Endothelial cell of umbilical vein (primary cell): Measurements from ENCODE around the gene SESTD1. TPM values are rescaled to one million over a fixed set of nuclear protein-coding genes. Genes with fewer than 3 reads are reported as not detected.

Source experiments
- BruUV-seq: library from RNA; stranded (reverse); fragments of 400-500 nt; replicated peaks from 2 replicates; lab custom pipeline; 2021; lab: Mats Ljungman, UMichigan
- CTCF ChIA-PET: fragments of 300-600, 350-600 bp; sonication (Branson Sonifier 250); formaldehyde crosslinking; loops from one replicate; lab custom pipeline; 2021; ENCODE audit warnings: antibody characterized with exemption, inconsistent platforms; lab: Charles Lee
- POLR2A ChIA-PET: fragments of 300-600, 350-600 bp; sonication (Branson Sonifier 250); formaldehyde crosslinking; loops from one replicate; lab custom pipeline; 2021; ENCODE audit warnings: antibody characterized with exemption, inconsistent platforms; lab: Charles Lee
- DNase-seq: peaks from one replicate; pipeline ENCODE4 v3.0.0-alpha.2; 2011; ENCODE audit warnings: low read depth, low spot score
- FAIRE-seq: peaks from 2 replicates; lab custom pipeline; 2011; peaks lifted over from hg19 to GRCh38; lab: Jason Lieb, UNC
- H2AFZ ChIP-seq: 2 replicates; pipeline ENCODE4 v1.6.0; 2012; ENCODE audit warnings: low read depth, low read length, control low read depth, inconsistent platforms
- H3K27ac ChIP-seq: 2 replicates; pipeline ENCODE4 v1.5.1; 2011; ENCODE audit warnings: low read depth, mild to moderate bottlenecking, control low read depth, low read length, moderate library complexity; ENCODE audit not compliant: insufficient read depth
- H3K27me3 ChIP-seq, 2 experiments: 2 replicates each; pipeline versions ENCODE4 v1.6.0 to v1.6.1; 2011; ENCODE audit warnings: low read length in 2 of 2, mixed read lengths in 1 of 2; ENCODE audit not compliant: control insufficient read depth in 2 of 2, insufficient read depth in 2 of 2
- H3K36me3 ChIP-seq, 2 experiments: 2 replicates in 1 of 2; 3 replicates in 1 of 2; pipeline ENCODE4 v1.5.1; 2011; ENCODE audit warnings: low read length in 2 of 2, mild to moderate bottlenecking in 1 of 2, moderate library complexity in 1 of 2; ENCODE audit not compliant: control insufficient read depth in 2 of 2, insufficient read depth in 2 of 2; ENCODE audit errors: extremely low read depth in 1 of 2
- H3K4me1 ChIP-seq: 3 replicates; pipeline ENCODE4 v1.5.1; 2011; ENCODE audit warnings: mild to moderate bottlenecking, low read length; ENCODE audit not compliant: control insufficient read depth, insufficient read depth; ENCODE audit errors: extremely low read depth
- H3K4me2 ChIP-seq: 2 replicates; pipeline ENCODE4 v1.6.1; 2011; ENCODE audit warnings: low read length, control low read depth, mixed read lengths; ENCODE audit not compliant: insufficient read depth
- H3K4me3 ChIP-seq, 3 experiments: fragments of 200-600 bp in 1 of 3; sonication (generic), shearing (Covaris generic) in 1 of 3; replicated peaks in 1 of 3; 2 replicates each; pipeline ENCODE4 v1.5.1; 2011 to 2016; ENCODE audit warnings: control low read depth in 3 of 3, low read length in 3 of 3, mild to moderate bottlenecking in 2 of 3, inconsistent platforms in 1 of 3, low read depth in 1 of 3, moderate library complexity in 1 of 3; ENCODE audit not compliant: insufficient read depth in 1 of 3
- H3K79me2 ChIP-seq: 2 replicates; pipeline ENCODE4 v1.6.0; 2012; ENCODE audit warnings: low read length, inconsistent platforms; ENCODE audit not compliant: control insufficient read depth, insufficient read depth
- H3K9ac ChIP-seq: replicated peaks from 2 replicates; pipeline ENCODE3; 2011; ENCODE audit warnings: low read length, control low read depth; ENCODE audit not compliant: insufficient read depth; ENCODE audit errors: extremely low read depth
- H3K9me1 ChIP-seq: replicated peaks from 3 replicates; pipeline ENCODE4 v1.6.0; 2011; ENCODE audit warnings: mild to moderate bottlenecking, low read length; ENCODE audit not compliant: control insufficient read depth, insufficient read depth; ENCODE audit errors: extremely low read depth
- H3K9me3 ChIP-seq: replicated peaks from 2 replicates; pipeline ENCODE4 v1.5.1; 2012; ENCODE audit warnings: low read length, inconsistent platforms; ENCODE audit not compliant: control insufficient read depth, insufficient read depth
- H4K20me1 ChIP-seq: replicated peaks from 2 replicates; pipeline ENCODE3; 2011; ENCODE audit warnings: mild to moderate bottlenecking, low read length; ENCODE audit not compliant: control insufficient read depth, insufficient read depth; ENCODE audit errors: extremely low read depth
- EZH2 ChIP-seq: IDR thresholded peaks from 2 replicates; pipeline ENCODE4 v1.6.1; 2012; ENCODE audit warnings: borderline replicate concordance, low read depth, mild to moderate bottlenecking, moderate library complexity, low read length, inconsistent platforms; ENCODE audit not compliant: severe bottlenecking
- FOS ChIP-seq: IDR thresholded peaks from 2 replicates; pipeline ENCODE4 v1.6.1; 2011; ENCODE audit warnings: mild to moderate bottlenecking, low read length, moderate library complexity, borderline replicate concordance; ENCODE audit not compliant: insufficient read depth
- GATA2 ChIP-seq: IDR thresholded peaks from 2 replicates; pipeline ENCODE4 v1.7.0; 2011; ENCODE audit warnings: low read depth, mild to moderate bottlenecking, moderate library complexity, mixed read lengths, low read length; ENCODE audit not compliant: insufficient read length, insufficient read depth
- JUN ChIP-seq: IDR thresholded peaks from 2 replicates; pipeline ENCODE4 v1.6.1; 2011; ENCODE audit warnings: borderline replicate concordance, low read depth; ENCODE audit not compliant: insufficient read length, insufficient read depth
- MAX ChIP-seq: IDR thresholded peaks from 2 replicates; pipeline ENCODE4 v1.6.1; 2011; ENCODE audit not compliant: insufficient read depth, insufficient read length
- MYC ChIP-seq: IDR thresholded peaks from one replicate; pipeline ENCODE4 v1.6.1; 2011; ENCODE audit warnings: mild to moderate bottlenecking, low read depth, low read length
- POLR2A ChIP-seq: IDR thresholded peaks from 2 replicates; pipeline ENCODE4 v1.6.1; 2012; ENCODE audit warnings: low read depth, mild to moderate bottlenecking, control low read depth, low read length
- dilution Hi-C: fragments of 300-500 bp; cut with MboI; formaldehyde crosslinking; loops from one replicate; pipeline ENCODE4 v1.15.0; 2019; ENCODE audit warnings: low sequenced_read_pairs; ENCODE audit not compliant: extremely low pct_ligation_motif_present
- intact Hi-C: fragments of 100-400 bp; cut with micrococcal nuclease; formaldehyde crosslinking; loops from one replicate; pipeline ENCODE4 v1.10.0; 2022
- polyA plus RNA-seq, 4 experiments: library from polyadenylated mRNA; depleted of rRNA in 3 of 4; stranded (reverse) in 3 of 4; unstranded in 1 of 4; fragments of >200 nt; gene quantifications; 2 replicates each; pipeline versions ENCODE4 v1.2.1 to v1.2.3, GENCODE V29; 2011 to 2012; ENCODE audit warnings: missing spikeins in 1 of 4
- total RNA-seq: library from RNA; stranded (reverse); gene quantifications from 2 replicates; pipeline ENCODE4 v1.2.3, GENCODE V29; 2021
- TF ChIP-seq, protein P1 (sequence below), 2 donors: IDR thresholded peaks; 1 replicate in 1 of 2; 2 replicates in 1 of 2; pipeline ENCODE4 v1.5.1; 2011; ENCODE audit warnings: low read length in 2 of 2, mild to moderate bottlenecking in 2 of 2, moderate library complexity in 2 of 2, control low read depth in 1 of 2, inconsistent platforms in 1 of 2, low read depth in 1 of 2; ENCODE audit not compliant: insufficient read depth in 1 of 2; ENCODE audit errors: extremely low read depth in 1 of 2

SESTD1 gene
- total and polyA plus RNA-seq, 2 donors (not counting 3 experiments of a cell fraction or from before 2014, with no cell fraction given), result 9.8 to 72.4 TPM

GRCh38 chr2:179081954-179082353 is 182.7 kb downstream of the SESTD1 start:
- intact Hi-C loops (no loop called here), dilution Hi-C loops (no loop called here)
- FAIRE-seq, result no peak
- ChIA-PET CTCF (interaction anchor here (1.0 kb wide), 1 partner anchor 14 kb away, joined by 3 read pairs; no protein-coding TSS in a partner anchor), POLR2A (no interaction called here)
- no TSS peak for BruUV-seq
- no peak overlapping the region for H3K9ac ChIP-seq
- H3K79me2 ChIP-seq, result no peaks in the 10 kb centered on the region
- TF ChIP-seq FOS, result no peak
- no peak for TF ChIP-seq MAX
- TF ChIP-seq JUN, result no peak
- TF ChIP-seq POLR2A, result no peak
- no peak for TF ChIP-seq MYC
- no peak for TF ChIP-seq EZH2
- TF ChIP-seq, protein P1, sequence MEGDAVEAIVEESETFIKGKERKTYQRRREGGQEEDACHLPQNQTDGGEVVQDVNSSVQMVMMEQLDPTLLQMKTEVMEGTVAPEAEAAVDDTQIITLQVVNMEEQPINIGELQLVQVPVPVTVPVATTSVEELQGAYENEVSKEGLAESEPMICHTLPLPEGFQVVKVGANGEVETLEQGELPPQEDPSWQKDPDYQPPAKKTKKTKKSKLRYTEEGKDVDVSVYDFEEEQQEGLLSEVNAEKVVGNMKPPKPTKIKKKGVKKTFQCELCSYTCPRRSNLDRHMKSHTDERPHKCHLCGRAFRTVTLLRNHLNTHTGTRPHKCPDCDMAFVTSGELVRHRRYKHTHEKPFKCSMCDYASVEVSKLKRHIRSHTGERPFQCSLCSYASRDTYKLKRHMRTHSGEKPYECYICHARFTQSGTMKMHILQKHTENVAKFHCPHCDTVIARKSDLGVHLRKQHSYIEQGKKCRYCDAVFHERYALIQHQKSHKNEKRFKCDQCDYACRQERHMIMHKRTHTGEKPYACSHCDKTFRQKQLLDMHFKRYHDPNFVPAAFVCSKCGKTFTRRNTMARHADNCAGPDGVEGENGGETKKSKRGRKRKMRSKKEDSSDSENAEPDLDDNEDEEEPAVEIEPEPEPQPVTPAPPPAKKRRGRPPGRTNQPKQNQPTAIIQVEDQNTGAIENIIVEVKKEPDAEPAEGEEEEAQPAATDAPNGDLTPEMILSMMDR (IDR thresholded peaks at IDR 0.05; ENCODE audit: extremely low read depth in 1 of 2, insufficient read depth in 1 of 2, low read depth in 1 of 2, low read length in 2 of 2), result no peak
- no peak for TF ChIP-seq GATA2
- no peaks in the 10 kb centered on the region for H3K9me1 ChIP-seq
- H2AFZ ChIP-seq, result no peak overlapping the region
- no peak for DNase-seq
- no peak overlapping the region for H3K4me3 ChIP-seq
- no peaks in the 10 kb centered on the region for H3K36me3 ChIP-seq
- H3K4me1 ChIP-seq, result no peaks in the 10 kb centered on the region
- no peaks in the 10 kb centered on the region for H3K9me3 ChIP-seq
- no peaks in the 10 kb centered on the region for H4K20me1 ChIP-seq
- no peak overlapping the region for H3K4me2 ChIP-seq
- no peak overlapping the region for H3K27ac ChIP-seq
- no peaks in the 10 kb centered on the region for H3K27me3 ChIP-seq
